GM10266 (cell line): ENCODE measurements around the gene RESF1.

ENCODE experiments used
- DNase-seq: peaks from one replicate; pipeline ENCODE4 v3.0.0; 2012; ENCODE audit errors: extremely low spot score
- TF ChIP-seq, protein P1 (sequence below): IDR thresholded peaks from 2 replicates; pipeline ENCODE4 v1.5.1; 2012; ENCODE audit warnings: mild to moderate bottlenecking, low read depth; ENCODE audit not compliant: control insufficient read depth, insufficient read depth; ENCODE audit errors: missing control alignments

RESF1 gene

DNA sequence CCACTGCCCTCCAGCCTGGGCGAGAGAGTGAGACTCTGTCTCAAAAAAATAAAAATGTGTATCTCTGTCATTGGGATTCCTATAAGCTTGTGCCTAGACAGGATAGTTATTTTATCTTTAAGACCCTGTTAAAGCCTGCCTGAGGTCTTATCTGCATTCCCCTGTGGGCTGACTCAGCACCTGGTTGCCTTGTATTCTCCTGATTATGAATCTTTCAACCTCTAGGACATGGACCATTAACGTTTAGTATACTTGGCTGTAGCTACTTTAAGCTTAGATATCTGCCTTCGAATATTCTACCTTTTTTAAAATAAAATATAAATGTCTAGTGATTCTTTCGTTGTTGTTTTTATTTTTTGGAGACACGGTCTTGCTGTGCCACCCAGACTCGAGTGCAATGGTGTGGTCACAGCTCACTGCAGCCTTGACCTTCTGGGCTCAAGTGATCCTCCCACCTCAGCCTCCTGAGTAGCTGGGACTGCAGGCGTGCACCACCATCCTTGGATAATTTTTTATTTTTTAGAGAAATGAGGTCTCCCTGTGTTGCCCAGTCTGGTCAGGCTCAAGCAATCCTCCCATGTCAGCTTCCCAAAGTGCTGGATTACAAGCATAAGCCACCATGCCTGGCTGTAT lies 41.3 kb downstream of the RESF1 start:
- TF ChIP-seq, protein P1, sequence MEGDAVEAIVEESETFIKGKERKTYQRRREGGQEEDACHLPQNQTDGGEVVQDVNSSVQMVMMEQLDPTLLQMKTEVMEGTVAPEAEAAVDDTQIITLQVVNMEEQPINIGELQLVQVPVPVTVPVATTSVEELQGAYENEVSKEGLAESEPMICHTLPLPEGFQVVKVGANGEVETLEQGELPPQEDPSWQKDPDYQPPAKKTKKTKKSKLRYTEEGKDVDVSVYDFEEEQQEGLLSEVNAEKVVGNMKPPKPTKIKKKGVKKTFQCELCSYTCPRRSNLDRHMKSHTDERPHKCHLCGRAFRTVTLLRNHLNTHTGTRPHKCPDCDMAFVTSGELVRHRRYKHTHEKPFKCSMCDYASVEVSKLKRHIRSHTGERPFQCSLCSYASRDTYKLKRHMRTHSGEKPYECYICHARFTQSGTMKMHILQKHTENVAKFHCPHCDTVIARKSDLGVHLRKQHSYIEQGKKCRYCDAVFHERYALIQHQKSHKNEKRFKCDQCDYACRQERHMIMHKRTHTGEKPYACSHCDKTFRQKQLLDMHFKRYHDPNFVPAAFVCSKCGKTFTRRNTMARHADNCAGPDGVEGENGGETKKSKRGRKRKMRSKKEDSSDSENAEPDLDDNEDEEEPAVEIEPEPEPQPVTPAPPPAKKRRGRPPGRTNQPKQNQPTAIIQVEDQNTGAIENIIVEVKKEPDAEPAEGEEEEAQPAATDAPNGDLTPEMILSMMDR: no peak
- DNase-seq: no peak

DNA sequence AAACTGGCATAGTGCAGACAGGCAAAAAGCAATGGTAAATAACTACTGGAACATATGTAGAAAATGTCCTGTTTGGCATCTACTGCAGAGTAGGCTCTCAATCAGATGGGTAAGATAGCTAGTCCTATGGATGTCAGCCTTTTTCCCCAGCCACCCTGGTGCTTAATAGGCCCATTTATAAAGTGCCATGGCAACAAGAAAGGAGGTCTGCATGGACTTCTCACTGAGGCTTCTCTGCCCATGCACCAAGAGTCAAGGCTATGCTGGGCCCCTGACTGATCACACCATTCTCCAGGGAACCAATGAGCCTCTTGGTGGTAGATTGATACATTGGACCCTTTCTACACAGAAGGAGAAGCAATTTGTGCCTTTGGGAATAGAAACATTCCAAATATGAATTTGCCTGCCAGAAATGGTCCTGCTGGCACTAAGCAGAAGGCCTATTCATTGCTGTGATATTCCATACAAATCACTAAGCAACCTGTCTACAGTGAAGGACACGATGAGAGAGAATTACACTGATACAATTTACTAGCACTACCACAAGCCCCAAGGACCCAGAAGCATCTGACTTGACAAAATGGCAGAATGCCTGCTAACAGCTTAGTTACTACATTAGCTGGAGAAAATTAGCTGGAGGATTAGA lies 43.8 kb downstream of the RESF1 start:
- DNase-seq: no peak
- TF ChIP-seq, protein P1: no peak

DNA sequence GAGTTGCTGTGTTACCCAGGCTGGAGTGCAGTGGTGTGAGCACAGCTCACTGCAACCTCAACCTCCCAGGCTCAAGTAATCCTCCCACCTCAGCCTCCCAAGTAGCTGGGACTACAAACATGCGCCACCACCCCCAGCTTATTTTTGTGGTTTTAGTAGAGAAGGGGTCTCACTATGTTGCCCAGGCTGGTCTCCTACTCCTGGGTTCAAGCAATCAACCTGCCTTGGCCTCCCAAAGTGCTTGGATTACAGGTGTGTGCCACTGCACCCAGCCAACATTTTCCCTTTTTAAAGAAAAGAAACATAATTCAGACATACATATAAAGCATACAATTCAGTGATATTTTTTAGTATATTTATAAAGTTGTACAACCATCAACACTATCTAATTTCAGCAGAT lies 44.4 kb downstream of the RESF1 start:
- no peak for DNase-seq
- TF ChIP-seq, protein P1: no peak

DNA sequence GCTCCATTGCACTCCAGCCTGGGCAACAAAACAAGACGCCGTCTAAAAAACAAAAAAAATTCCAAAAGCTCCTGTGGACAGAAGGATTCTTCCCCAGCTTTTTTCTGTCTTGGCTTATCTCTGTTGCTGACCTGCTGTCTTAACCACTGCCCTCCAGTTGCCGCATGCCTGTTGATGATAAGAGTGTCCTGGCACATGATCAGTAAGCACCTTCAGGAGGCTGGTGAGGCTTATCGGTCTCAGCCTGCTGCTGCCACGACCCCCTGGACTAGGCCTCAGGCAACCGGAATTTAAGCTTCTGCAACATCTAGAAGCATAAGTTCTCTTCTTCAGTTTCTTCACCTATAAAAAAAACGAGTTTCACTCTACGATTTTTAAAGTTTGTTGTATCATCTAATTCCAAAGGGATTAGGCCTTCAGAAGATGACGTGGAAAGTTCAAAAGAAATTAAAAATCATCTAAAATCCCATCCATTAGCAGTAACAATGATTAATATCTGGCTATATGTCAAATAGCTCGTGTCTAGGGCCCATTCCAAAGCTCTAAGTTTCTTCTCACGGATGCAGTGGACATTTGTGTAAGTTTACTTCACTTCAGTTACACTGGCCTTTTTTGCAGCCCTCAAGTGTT lies 46.4 kb downstream of the RESF1 start:
- no peak for DNase-seq
- TF ChIP-seq, protein P1: no peak
